WTC11 (cell line): ENCODE results near the gene FCHO1.

ENCODE experiments used
- ETV6 ChIP-seq: sonication (generic); formaldehyde crosslinking; IDR thresholded peaks from 2 replicates; pipeline ENCODE4 v1.8.1; 2022; ENCODE audit warnings: mild to moderate bottlenecking, missing genetic modification reagents
- RORB ChIP-seq: fragments of 250-450 bp; sonication (Bioruptor Pico); IDR thresholded peaks from 2 replicates; pipeline ENCODE4 v1.9.0; 2021; ENCODE audit warnings: mild to moderate bottlenecking
- TF ChIP-seq, protein P1 (sequence below): fragments of 200-600 bp; IDR thresholded peaks from 2 replicates; pipeline ENCODE4 v1.8.0; 2022; ENCODE audit warnings: antibody characterized with exemption
- TF ChIP-seq, protein P2 (sequence below): sonication (generic); formaldehyde crosslinking; IDR thresholded peaks from 2 replicates; pipeline ENCODE4 v1.8.1; 2023; ENCODE audit warnings: mild to moderate bottlenecking, missing genetic modification reagents, moderate library complexity
- TF ChIP-seq, protein P3 (sequence below): sonication (generic); formaldehyde crosslinking; IDR thresholded peaks from 2 replicates; pipeline ENCODE4 v1.8.1; 2023; ENCODE audit warnings: mild to moderate bottlenecking, missing genetic modification reagents, borderline replicate concordance

DNA sequence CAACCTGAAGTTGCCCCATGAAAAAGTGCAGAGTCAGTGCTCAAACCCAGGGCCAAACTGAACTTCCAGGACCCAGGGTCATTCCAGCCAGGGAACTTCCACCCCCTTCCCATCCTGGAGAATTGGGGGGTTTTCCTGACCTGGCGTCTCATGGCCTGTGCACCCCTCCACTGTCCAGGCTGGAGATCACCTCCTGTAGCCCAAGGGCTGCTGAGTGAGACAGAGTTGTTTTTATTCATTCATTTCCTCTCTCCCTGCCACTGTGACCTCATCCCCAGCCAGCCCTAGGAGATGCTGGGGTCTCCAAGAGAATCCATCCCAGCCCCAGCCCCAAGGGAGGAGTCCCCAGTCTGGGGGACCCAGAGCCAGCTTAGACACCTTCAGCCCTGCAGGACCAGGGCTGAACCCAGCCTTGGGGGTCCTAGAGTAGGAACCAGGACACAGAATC lies 4.2 kb downstream of the FCHO1 start:
- TF ChIP-seq ETV6 (CRISPR knock-in tag) = no peak
- TF ChIP-seq, protein P1, sequence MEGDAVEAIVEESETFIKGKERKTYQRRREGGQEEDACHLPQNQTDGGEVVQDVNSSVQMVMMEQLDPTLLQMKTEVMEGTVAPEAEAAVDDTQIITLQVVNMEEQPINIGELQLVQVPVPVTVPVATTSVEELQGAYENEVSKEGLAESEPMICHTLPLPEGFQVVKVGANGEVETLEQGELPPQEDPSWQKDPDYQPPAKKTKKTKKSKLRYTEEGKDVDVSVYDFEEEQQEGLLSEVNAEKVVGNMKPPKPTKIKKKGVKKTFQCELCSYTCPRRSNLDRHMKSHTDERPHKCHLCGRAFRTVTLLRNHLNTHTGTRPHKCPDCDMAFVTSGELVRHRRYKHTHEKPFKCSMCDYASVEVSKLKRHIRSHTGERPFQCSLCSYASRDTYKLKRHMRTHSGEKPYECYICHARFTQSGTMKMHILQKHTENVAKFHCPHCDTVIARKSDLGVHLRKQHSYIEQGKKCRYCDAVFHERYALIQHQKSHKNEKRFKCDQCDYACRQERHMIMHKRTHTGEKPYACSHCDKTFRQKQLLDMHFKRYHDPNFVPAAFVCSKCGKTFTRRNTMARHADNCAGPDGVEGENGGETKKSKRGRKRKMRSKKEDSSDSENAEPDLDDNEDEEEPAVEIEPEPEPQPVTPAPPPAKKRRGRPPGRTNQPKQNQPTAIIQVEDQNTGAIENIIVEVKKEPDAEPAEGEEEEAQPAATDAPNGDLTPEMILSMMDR = no peak
- TF ChIP-seq, protein P2, sequence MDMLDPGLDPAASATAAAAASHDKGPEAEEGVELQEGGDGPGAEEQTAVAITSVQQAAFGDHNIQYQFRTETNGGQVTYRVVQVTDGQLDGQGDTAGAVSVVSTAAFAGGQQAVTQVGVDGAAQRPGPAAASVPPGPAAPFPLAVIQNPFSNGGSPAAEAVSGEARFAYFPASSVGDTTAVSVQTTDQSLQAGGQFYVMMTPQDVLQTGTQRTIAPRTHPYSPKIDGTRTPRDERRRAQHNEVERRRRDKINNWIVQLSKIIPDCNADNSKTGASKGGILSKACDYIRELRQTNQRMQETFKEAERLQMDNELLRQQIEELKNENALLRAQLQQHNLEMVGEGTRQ (CRISPR knock-in tag) = no peak
- no peak for TF ChIP-seq RORB (CRISPR knock-in tag)
- TF ChIP-seq, protein P3, sequence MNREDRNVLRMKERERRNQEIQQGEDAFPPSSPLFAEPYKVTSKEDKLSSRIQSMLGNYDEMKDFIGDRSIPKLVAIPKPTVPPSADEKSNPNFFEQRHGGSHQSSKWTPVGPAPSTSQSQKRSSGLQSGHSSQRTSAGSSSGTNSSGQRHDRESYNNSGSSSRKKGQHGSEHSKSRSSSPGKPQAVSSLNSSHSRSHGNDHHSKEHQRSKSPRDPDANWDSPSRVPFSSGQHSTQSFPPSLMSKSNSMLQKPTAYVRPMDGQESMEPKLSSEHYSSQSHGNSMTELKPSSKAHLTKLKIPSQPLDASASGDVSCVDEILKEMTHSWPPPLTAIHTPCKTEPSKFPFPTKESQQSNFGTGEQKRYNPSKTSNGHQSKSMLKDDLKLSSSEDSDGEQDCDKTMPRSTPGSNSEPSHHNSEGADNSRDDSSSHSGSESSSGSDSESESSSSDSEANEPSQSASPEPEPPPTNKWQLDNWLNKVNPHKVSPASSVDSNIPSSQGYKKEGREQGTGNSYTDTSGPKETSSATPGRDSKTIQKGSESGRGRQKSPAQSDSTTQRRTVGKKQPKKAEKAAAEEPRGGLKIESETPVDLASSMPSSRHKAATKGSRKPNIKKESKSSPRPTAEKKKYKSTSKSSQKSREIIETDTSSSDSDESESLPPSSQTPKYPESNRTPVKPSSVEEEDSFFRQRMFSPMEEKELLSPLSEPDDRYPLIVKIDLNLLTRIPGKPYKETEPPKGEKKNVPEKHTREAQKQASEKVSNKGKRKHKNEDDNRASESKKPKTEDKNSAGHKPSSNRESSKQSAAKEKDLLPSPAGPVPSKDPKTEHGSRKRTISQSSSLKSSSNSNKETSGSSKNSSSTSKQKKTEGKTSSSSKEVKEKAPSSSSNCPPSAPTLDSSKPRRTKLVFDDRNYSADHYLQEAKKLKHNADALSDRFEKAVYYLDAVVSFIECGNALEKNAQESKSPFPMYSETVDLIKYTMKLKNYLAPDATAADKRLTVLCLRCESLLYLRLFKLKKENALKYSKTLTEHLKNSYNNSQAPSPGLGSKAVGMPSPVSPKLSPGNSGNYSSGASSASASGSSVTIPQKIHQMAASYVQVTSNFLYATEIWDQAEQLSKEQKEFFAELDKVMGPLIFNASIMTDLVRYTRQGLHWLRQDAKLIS (CRISPR knock-in tag) = no peak
